HG02870 (cell line): ENCODE results near the gene LANCL2.

Experiments
- ATAC-seq: cut with Tn5 transposase; IDR thresholded peaks from one replicate; pipeline ENCODE4 v1.9.1; 2021; ENCODE audit warnings: mild to moderate bottlenecking, moderate library complexity; ENCODE audit not compliant: unreplicated experiment

Gene LANCL2

DNA sequence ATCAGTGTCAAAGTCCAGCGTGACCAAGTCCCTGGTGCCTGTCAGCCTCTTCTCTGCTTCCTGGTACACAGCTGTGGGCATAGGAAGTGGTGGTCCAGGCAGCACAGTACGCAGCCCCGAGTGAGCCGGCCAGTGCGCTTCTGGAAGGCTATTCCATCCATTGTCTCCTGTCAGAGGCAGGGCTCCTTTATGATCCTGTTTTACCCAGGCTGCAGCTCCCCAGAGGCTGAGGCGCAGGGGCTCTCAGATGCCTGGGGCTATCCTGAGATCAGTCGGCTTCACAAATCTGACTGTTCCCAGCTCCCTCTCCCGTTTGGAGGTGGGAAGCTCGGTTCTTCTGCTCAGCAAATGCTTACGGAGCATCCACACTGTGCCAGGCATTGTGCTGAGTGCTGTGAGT, 70.3 kb downstream of the LANCL2 start:
- ATAC-seq = no peak

- no peak for ATAC-seq
These were observed 71.3 kb downstream of the LANCL2 start for GRCh38 chr7:55436457-55436856.

DNA sequence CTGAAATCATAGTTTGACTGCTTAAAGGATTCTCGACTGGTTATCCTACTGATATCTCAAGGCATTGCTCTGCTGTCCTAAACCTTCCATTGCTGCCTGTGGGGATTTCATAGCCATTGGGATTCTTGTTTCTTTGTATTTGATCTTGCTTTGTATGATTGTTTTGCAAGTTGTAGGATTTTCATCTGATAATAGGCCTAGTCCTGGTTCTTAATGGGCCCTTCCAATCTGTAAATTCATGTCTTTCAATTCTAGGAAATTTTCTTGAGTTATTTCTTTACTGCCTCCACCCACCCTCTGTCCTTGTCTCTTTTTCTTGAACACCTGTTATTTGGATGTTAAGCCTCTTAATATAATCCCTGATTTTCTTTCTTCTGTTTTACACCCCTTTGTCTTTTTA, 72.2 kb downstream of the LANCL2 start:
- ATAC-seq = no peak

DNA sequence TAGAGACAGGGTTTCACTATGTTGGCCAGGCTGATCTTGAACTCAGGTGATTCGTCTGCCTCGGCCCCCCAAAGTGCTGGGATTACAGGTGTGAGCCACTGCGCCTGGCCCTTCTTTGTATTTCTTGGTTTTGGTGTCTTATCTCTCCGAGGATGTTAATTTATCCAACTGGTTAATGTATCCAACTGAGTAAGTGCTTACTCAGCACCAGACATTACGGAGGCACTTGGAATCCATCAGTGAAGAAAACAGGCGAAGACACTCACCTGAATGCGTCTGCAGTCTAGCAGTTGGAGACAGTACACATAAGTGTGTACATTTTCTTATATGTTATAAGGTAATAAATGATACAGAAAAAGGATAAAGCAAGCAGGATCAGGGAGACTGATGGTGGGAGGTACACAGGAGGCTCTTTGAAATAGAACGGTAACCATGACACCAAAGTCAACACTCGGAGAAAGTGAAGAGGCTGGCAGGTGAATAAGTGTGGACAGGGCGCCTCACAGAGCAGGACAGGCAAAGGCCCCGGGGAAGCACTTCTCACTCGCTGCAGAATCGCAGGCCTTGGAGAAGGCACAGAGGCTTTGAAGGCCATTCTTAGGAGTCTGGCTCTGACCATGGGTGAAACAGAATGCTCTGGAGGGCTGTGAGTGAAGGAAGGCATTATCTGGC, 73.1 kb downstream of the LANCL2 start:
- ATAC-seq = no peak

GRCh38 chr7:55438757-55439525, 73.8 kb downstream of the LANCL2 start:
- ATAC-seq = no peak

- ATAC-seq = no peak
These were observed 74.5 kb downstream of the LANCL2 start for GRCh38 chr7:55439627-55440026.

DNA sequence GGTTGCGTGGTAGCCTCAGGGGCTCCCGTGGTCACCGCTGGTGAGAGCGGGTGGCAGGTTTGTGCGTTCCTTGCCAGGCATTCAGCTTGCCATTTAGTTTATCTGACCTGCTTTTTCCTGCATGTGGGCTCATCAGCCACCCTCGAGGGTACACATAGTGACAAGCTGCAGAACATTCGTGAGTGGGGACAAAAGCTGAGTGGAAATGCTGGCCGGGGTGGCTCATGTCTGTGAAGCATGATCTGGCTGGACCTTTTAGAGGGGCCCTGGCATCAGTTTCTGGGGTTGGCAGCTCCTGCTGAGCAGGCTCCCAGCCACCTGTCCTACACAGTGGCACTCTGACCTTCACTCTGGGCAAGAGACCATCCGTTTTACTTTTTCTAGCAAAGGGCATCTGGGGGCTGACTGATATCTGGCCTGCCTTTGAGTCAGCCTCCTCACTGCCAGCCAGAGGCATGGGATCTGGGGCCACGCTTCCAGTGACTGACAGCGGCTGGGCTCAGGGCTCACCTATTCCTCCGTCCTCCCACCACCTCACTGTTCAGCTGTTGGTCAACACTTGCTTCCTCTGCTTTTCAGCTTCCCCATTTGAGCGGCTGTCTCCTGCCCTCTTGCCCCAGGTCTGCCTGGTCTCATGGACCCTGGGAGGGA, 75.0 kb downstream of the LANCL2 start:
- no peak for ATAC-seq

- ATAC-seq = no peak
These were observed 75.9 kb downstream of the LANCL2 start for GRCh38 chr7:55441002-55441401.

GRCh38 chr7:55441774-55442522, 76.8 kb downstream of the LANCL2 start:
- ATAC-seq = no peak

GRCh38 chr7:55444786-55445185, 79.6 kb downstream of the LANCL2 start:
- ATAC-seq = no peak

DNA sequence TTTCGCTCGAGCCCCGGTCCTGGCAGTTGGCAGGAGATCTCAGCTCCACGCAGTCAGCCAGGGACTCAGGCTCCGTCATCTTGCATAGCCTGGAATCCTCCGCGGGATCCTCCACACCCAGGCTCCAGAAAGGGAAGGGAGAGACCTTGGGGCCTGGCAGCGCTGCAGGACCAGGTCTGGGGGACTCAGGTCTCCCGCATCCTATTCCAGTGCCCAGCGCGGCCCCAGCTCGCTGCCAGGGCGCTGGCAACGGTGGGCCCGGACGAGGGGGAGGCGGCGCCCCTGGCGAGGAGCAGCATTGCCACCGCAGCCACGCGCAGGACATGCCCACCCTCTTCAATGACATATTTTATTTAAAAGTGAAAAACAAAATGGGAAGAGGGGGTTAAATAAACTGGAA, 83.4 kb downstream of the LANCL2 start:
- ATAC-seq = no peak

- no peak for ATAC-seq
These were observed 84.3 kb downstream of the LANCL2 start for GRCh38 chr7:55449205-55449991.

- ATAC-seq = no peak
These were observed 84.9 kb downstream of the LANCL2 start for GRCh38 chr7:55449992-55450535.

GRCh38 chr7:55452971-55453370, 87.8 kb downstream of the LANCL2 start:
- ATAC-seq = no peak

- no peak for ATAC-seq
These were observed 92.7 kb downstream of the LANCL2 start for GRCh38 chr7:55457801-55458200.

- ATAC-seq = no peak
These were observed 93.2 kb downstream of the LANCL2 start for GRCh38 chr7:55458351-55458750.

GRCh38 chr7:55463686-55464262, 98.6 kb downstream of the LANCL2 start:
- ATAC-seq = no peak

DNA sequence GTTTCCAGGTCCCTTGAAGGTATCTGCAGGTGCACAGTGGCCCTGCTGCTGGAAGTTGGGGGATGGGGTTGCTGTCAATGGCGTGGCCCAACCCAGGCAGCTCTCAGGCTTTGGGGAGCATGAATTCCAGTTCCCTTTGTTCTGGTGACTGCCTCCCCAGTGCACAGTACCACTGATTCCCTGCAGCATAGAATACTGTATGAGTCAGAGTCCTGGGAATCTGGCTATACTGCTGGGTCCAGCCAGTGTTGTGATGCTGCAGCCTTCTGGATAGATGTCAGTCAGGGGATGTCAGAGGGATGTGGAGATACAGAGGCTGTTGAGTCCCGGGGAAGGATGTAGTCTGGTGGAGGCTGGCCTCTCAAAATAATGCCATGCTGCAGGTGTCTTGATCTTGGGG, 99.3 kb downstream of the LANCL2 start:
- no peak for ATAC-seq

- ATAC-seq = no peak
These were observed 100.6 kb downstream of the LANCL2 start for GRCh38 chr7:55465691-55466090.

GRCh38 chr7:55467047-55467593, 102.0 kb downstream of the LANCL2 start:
- ATAC-seq = no peak
